Panc1 (cell line): ENCODE results near the gene OR10J1. TPM values are rescaled to one million over a fixed set of nuclear protein-coding genes. Genes with fewer than 3 reads are reported as not detected.

Source experiments
- ATAC-seq: fragments of 200-7000 bp; cut with Tn5 transposase; 2 replicates; pipeline ENCODE4 v1.9.1; 2020; ENCODE audit warnings: mild to moderate bottlenecking, moderate library complexity
- BruUV-seq: library from RNA; stranded (reverse); fragments of 400-500 nt; replicated peaks from 2 replicates; lab custom pipeline; 2021; lab: Mats Ljungman, UMichigan
- CTCF ChIA-PET: fragments of 300-600 bp; sonication (Branson Sonifier 250); formaldehyde crosslinking; loops from one replicate; lab custom pipeline; 2022; ENCODE audit warnings: antibody characterized with exemption; lab: Charles Lee
- POLR2A ChIA-PET: fragments of 300-600 bp; sonication (Branson Sonifier 250); formaldehyde crosslinking; loops from one replicate; lab custom pipeline; 2022; ENCODE audit warnings: antibody characterized with exemption; lab: Charles Lee
- DNase-seq: peaks from one replicate; pipeline ENCODE4 v3.0.0-alpha.2; 2010; ENCODE audit warnings: low read depth, low spot score
- H3K27ac ChIP-seq: 2 replicates; pipeline ENCODE4 v1.5.1; 2011; ENCODE audit warnings: mild to moderate bottlenecking, low read length, inconsistent platforms
- H3K27me3 ChIP-seq: fragments of 200-500 bp; sonication (Bioruptor generic); 2 replicates; pipeline ENCODE4 v1.6.0; 2014; ENCODE audit warnings: low read length, inconsistent platforms; ENCODE audit not compliant: control insufficient read depth, insufficient read depth
- H3K36me3 ChIP-seq: fragments of 200-500 bp; sonication (Bioruptor generic); 2 replicates; pipeline ENCODE4 v1.5.1; 2014; ENCODE audit warnings: inconsistent platforms, mild to moderate bottlenecking, low read length, moderate library complexity; ENCODE audit not compliant: control insufficient read depth, insufficient read depth
- H3K4me1 ChIP-seq: 2 replicates; pipeline ENCODE4 v1.5.1; 2011; ENCODE audit warnings: inconsistent platforms, mild to moderate bottlenecking, low read length, moderate library complexity; ENCODE audit not compliant: control insufficient read depth, insufficient read depth
- H3K4me3 ChIP-seq, 2 experiments: 2 replicates each; pipeline ENCODE4 v1.5.1; 2011 to 2012; ENCODE audit warnings: low read depth in 2 of 2, low read length in 2 of 2, mild to moderate bottlenecking in 2 of 2, inconsistent platforms in 1 of 2, moderate library complexity in 1 of 2
- H3K9me3 ChIP-seq: fragments of 200-500 bp; sonication (Bioruptor generic); 2 replicates; pipeline ENCODE4 v1.5.1; 2014; ENCODE audit warnings: low read depth, mild to moderate bottlenecking, inconsistent platforms, low read length, moderate library complexity; ENCODE audit not compliant: control insufficient read depth, insufficient read depth
- CTCF ChIP-seq: fragments of 450-650 bp; IDR thresholded peaks from 2 replicates; pipeline ENCODE4 v1.5.1; 2017; ENCODE audit warnings: mild to moderate bottlenecking
- POLR2AphosphoS5 ChIP-seq: IDR thresholded peaks from 2 replicates; pipeline ENCODE4 v1.6.1; 2012; ENCODE audit warnings: mild to moderate bottlenecking, low read depth, low read length, moderate library complexity
- REST ChIP-seq, 2 experiments: IDR thresholded peaks; 2 replicates each; pipeline ENCODE4 v1.6.1; 2011 to 2012; ENCODE audit warnings: low read depth in 2 of 2, control low read depth in 1 of 2, low read length in 1 of 2, mild to moderate bottlenecking in 1 of 2, moderate library complexity in 1 of 2; ENCODE audit not compliant: insufficient read depth in 1 of 2
- SIN3A ChIP-seq: IDR thresholded peaks from 2 replicates; pipeline ENCODE4 v1.6.1; 2012; ENCODE audit warnings: low read depth, mild to moderate bottlenecking, low read length, moderate library complexity, borderline replicate concordance; ENCODE audit not compliant: insufficient read depth
- TCF7L2 ChIP-seq: IDR thresholded peaks from 2 replicates; pipeline ENCODE4 v1.6.1; 2011; ENCODE audit warnings: mild to moderate bottlenecking, low read depth, low read length, inconsistent platforms
- in situ Hi-C: cut with HindIII; loops from 2 replicates; pipeline ENCODE4 v1.10.0; 2016; ENCODE audit warnings: low sequenced_read_pairs, low pct_unique_long_range_greater_than_20kb
- intact Hi-C: fragments of 100-400 bp; cut with micrococcal nuclease; formaldehyde crosslinking; loops from one replicate; pipeline ENCODE4 v1.10.0; 2022; ENCODE audit not compliant: unreplicated experiment
- total RNA-seq: library from RNA; stranded (reverse); gene quantifications from one replicate; pipeline ENCODE4 v1.2.1, GENCODE V29; 2021; ENCODE audit not compliant: unreplicated experiment

Gene OR10J1
- total RNA-seq, 1 experiment from 2014 or later = not detected

- intact Hi-C loops (no loop called here), in situ Hi-C loops (no loop called here)
- CTCF ChIA-PET = no interaction called here
- no peak overlapping the region for H3K4me3 ChIP-seq
- TF ChIP-seq REST (IDR thresholded peaks at IDR 0.05; ENCODE audit: insufficient read depth in 1 of 2, low read depth in 2 of 2, low read length in 1 of 2) = no peak
- no peak for TF ChIP-seq SIN3A
- no peak for TF ChIP-seq TCF7L2
- TF ChIP-seq POLR2AphosphoS5 = no peak
- TF ChIP-seq CTCF = no peak
- no peaks in the 10 kb centered on the region for H3K4me1 ChIP-seq
- ATAC-seq (no peak), DNase-seq (no peak)
- no peak overlapping the region for H3K27ac ChIP-seq
- no peaks in the 10 kb centered on the region for H3K27me3 ChIP-seq
- BruUV-seq = no TSS peak
- H3K9me3 ChIP-seq = no peaks in the 10 kb centered on the region
- POLR2A ChIA-PET = no interaction called here
- H3K36me3 ChIP-seq = no peaks in the 10 kb centered on the region
Observed at GRCh38 chr1:159468321-159468720, 28.8 kb downstream of the OR10J1 start.

- intact Hi-C loops = no loop called here
- no peak for TF ChIP-seq POLR2AphosphoS5
- no peak for TF ChIP-seq TCF7L2
- TF ChIP-seq REST (IDR thresholded peaks at IDR 0.05; ENCODE audit: insufficient read depth in 1 of 2, low read depth in 2 of 2, low read length in 1 of 2) = no peak
- in situ Hi-C loops = no loop called here
- H3K27ac ChIP-seq = no peak overlapping the region
- no peaks in the 10 kb centered on the region for H3K27me3 ChIP-seq
- no peaks in the 10 kb centered on the region for H3K9me3 ChIP-seq
- no peak for DNase-seq
- H3K4me1 ChIP-seq = no peaks in the 10 kb centered on the region
- no TSS peak for BruUV-seq
- ChIA-PET POLR2A (no interaction called here), CTCF (no interaction called here)
- ATAC-seq = no peak
- no peaks in the 10 kb centered on the region for H3K36me3 ChIP-seq
- no peak overlapping the region for H3K4me3 ChIP-seq
Observed at GRCh38 chr1:159469921-159470533, 30.5 kb downstream of the OR10J1 start.
